Measurements from ENCODE around the gene PDE9A.

The PDE9A gene

DNA sequence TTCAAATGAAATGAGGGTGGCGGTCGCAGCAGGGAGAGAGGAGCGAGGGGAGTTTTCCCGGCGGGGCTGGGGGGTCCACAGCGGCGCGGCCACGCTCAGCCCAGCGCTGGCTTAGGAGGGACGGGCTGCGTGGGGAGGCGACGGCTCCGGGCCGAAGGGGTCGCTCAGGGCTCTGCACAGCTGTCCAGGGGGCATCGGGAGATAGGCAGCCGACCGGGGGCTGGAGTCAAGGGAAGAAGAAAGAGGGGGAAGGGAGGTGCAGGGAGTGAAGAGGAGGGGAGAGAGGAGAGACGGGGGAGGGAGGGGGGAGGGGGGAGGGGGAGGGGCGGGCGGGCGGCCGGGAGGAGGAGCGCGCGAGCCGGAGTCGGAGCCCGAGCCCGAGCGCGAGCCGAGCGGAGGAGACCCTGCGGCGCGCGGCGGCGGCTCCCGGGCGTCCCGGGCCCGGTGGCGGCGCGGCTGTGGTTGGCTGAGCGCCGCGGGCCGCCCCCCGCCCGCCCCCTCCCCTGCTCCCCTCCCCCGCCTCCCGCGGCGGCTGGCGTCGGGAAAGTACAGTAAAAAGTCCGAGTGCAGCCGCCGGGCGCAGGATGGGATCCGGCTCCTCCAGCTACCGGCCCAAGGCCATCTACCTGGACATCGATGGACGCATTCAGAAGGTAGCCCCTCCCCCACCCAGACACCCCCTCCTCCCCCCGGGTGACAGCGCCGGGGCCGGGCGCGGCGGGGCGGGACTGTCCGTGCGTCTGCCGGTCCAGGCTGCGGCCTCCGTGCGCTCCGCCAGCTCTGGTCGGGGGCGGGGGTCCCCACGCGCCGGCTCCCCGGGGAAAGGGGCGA lies at the start of gene PDE9A:
Gene PDE9A, plus strand, starts transcription at position 391 of the 831 bp plus-strand sequence. Its CDS starts 194 bp downstream, at position 585.
- DNase-seq (ENCODE audit: low read depth, low spot score): no peak
- WGBS (ENCODE audit: insufficient coverage, insufficient read length): no CpG with 5 or more reads among the region's 91 CpGs
- no peak within 1 kb of the TSS for H3K27ac ChIP-seq (ENCODE audit: low read length)
- no peaks in the 10 kb centered on the region for H3K27me3 ChIP-seq (ENCODE audit: control insufficient read depth, insufficient read depth, low read length)
- H3K9me3 ChIP-seq (ENCODE audit: control insufficient read depth, insufficient read depth, low read length): no peaks in the 10 kb centered on the region
- H3K36me3 ChIP-seq (ENCODE audit: control insufficient read depth, insufficient read depth, low read length): no peaks in the 10 kb centered on the region
- H3K4me1 ChIP-seq (ENCODE audit: control insufficient read depth, insufficient read depth, low read length): peaks cover 18% of the 10 kb centered on the region
- H3K4me3 ChIP-seq (ENCODE audit: low read length): peak within 1 kb of the TSS; percentile 53; the same call in 1 of the 2 replicates

DNA sequence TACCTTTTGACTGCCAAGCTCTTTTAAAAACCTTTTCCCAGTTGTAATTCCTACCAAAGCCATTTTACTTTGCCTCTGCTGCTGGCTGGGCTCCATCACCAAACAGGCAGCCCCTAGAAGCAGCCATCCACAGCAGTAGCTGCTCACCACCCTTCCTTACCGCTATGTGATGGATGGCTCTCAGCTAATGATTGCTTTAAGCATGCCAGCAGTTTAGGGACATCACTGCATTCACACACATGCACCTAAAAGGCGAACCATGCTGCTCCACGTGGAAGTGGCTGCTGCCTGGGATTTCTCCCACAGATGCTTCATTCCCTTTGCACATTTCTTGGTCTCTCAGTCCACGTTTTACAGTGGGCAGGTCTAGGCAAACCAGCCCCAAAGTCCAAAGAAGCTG lies 46.3 kb upstream of the PDE9A start:
- Histone ChIP-seq H3K4me1 (ENCODE audit: control insufficient read depth, insufficient read depth, low read length) (no peaks in the 10 kb centered on the region), H3K9me3 (ENCODE audit: control insufficient read depth, insufficient read depth, low read length) (no peaks in the 10 kb centered on the region), H3K27me3 (ENCODE audit: control insufficient read depth, insufficient read depth, low read length) (no peaks in the 10 kb centered on the region), H3K36me3 (ENCODE audit: control insufficient read depth, insufficient read depth, low read length) (no peaks in the 10 kb centered on the region), H3K27ac (ENCODE audit: low read length) (no peak overlapping the region), H3K4me3 (ENCODE audit: low read length) (no peak overlapping the region)
- no peak for DNase-seq (ENCODE audit: low read depth, low spot score)
- WGBS (ENCODE audit: insufficient coverage, insufficient read length): no CpG with 5 or more reads among the region's 4 CpGs

DNA sequence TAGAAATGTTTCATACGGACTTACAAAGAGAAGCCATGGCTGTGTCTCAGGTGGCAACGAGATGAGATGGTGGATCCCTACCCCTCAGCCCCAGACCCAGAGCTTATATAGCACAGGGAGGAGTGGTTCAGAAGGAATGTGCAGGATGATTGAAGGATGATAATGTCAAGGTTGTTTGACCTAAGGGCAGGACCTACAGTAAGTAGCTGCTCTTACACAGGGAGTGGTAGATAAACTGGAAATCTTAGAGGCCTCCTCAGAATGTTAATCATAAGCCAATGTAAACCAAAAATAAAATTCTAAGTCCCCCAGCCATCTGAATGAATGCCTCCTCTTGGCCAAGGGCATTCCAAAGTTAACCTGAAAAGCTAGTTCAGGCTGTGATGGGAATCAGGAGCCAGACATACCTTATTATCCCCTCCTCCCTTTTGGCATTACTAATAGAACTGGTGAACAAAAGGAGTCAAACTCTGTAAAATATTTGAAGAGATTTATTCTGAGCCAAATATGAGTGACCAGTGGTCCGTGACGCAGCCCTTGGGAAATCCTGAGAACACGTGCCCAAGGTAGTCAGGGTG lies 45.8 kb upstream of the PDE9A start:
- Histone ChIP-seq H3K27ac (ENCODE audit: low read length) (no peak overlapping the region), H3K27me3 (ENCODE audit: control insufficient read depth, insufficient read depth, low read length) (no peaks in the 10 kb centered on the region), H3K4me3 (ENCODE audit: low read length) (no peak overlapping the region), H3K9me3 (ENCODE audit: control insufficient read depth, insufficient read depth, low read length) (no peaks in the 10 kb centered on the region), H3K4me1 (ENCODE audit: control insufficient read depth, insufficient read depth, low read length) (no peaks in the 10 kb centered on the region), H3K36me3 (ENCODE audit: control insufficient read depth, insufficient read depth, low read length) (no peaks in the 10 kb centered on the region)
- DNase-seq (ENCODE audit: low read depth, low spot score): no peak
- WGBS (ENCODE audit: insufficient coverage, insufficient read length): no CpG with 5 or more reads among the region's 5 CpGs

DNA sequence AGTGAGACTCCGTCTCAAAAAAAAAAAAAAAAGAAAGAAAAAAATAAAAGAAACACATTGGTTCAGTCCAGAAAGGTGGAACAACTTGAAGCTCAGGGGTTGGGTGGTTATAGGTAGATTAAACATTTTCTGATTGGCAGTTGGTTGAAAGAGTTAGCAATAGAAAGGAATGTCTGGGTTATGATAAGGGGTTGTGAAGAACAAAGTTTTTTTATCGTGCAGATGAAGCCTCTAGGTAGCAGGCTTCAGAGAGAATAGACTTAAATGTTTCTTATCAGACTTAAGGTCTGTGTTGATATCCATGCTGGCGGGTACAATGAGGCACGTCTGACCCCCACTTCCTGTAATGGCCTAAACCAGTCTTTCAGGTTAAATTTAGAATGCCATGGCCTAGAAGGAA lies 45.0 kb upstream of the PDE9A start:
- no peak overlapping the region for H3K27ac ChIP-seq (ENCODE audit: low read length)
- H3K4me3 ChIP-seq (ENCODE audit: low read length): no peak overlapping the region
- DNase-seq (ENCODE audit: low read depth, low spot score): no peak
- no peaks in the 10 kb centered on the region for H3K36me3 ChIP-seq (ENCODE audit: control insufficient read depth, insufficient read depth, low read length)
- no CpG with 5 or more reads among the region's 4 CpGs for WGBS (ENCODE audit: insufficient coverage, insufficient read length)
- H3K4me1 ChIP-seq (ENCODE audit: control insufficient read depth, insufficient read depth, low read length): no peaks in the 10 kb centered on the region
- no peaks in the 10 kb centered on the region for H3K27me3 ChIP-seq (ENCODE audit: control insufficient read depth, insufficient read depth, low read length)
- no peaks in the 10 kb centered on the region for H3K9me3 ChIP-seq (ENCODE audit: control insufficient read depth, insufficient read depth, low read length)

DNA sequence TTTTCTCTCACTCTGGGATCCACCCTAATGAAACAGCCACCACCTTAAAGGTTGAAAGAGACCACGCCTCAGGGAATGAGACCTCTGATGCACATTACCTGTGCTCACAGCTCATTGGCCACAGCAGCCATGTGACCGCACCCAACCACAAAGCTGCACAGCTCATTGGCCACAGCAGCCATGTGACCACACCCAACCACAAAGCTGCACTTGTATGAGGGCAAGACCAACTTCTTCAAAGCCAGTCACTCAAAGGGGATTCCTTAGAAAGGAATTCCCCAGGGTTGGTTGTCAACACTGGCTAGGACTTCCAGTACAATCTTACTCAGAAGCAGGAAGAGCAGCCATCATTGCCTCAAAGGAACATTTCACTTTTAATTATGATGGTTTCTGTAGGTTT lies 43.6 kb upstream of the PDE9A start:
- Histone ChIP-seq H3K36me3 (ENCODE audit: control insufficient read depth, insufficient read depth, low read length) (no peaks in the 10 kb centered on the region), H3K9me3 (ENCODE audit: control insufficient read depth, insufficient read depth, low read length) (no peaks in the 10 kb centered on the region), H3K4me3 (ENCODE audit: low read length) (no peak overlapping the region), H3K27me3 (ENCODE audit: control insufficient read depth, insufficient read depth, low read length) (no peaks in the 10 kb centered on the region), H3K4me1 (ENCODE audit: control insufficient read depth, insufficient read depth, low read length) (no peaks in the 10 kb centered on the region; the same call in 1 of the 2 replicates), H3K27ac (ENCODE audit: low read length) (no peak overlapping the region)
- DNase-seq (ENCODE audit: low read depth, low spot score): no peak
- WGBS (ENCODE audit: insufficient coverage, insufficient read length): no CpG with 5 or more reads among the region's 2 CpGs

DNA sequence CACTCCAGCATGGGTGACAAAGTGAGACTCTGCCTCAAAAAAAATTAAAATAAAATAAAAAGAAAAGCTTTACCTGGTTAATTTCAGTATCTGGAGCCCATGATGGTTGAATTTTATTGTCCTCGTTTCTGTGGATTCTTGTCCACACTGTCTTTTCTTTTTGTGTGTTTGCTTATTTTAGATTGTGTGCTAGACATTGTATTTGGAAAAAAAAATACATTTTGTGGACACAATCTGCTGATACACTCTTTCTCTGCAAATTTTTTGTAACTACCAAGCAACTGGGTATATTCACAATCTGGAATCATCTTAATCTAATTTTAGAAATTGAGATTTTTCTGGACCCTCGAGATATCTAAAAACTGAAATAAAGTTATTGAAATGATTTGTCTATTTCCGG lies 41.6 kb upstream of the PDE9A start:
- no peaks in the 10 kb centered on the region for H3K27me3 ChIP-seq (ENCODE audit: control insufficient read depth, insufficient read depth, low read length)
- no CpG with 5 or more reads among the region's 3 CpGs for WGBS (ENCODE audit: insufficient coverage, insufficient read length)
- no peaks in the 10 kb centered on the region for H3K36me3 ChIP-seq (ENCODE audit: control insufficient read depth, insufficient read depth, low read length)
- H3K27ac ChIP-seq (ENCODE audit: low read length): no peak overlapping the region
- no peaks in the 10 kb centered on the region; the same call in none of the 2 replicates for H3K4me1 ChIP-seq (ENCODE audit: control insufficient read depth, insufficient read depth, low read length)
- no peak for DNase-seq (ENCODE audit: low read depth, low spot score)
- H3K9me3 ChIP-seq (ENCODE audit: control insufficient read depth, insufficient read depth, low read length): no peaks in the 10 kb centered on the region
- no peak overlapping the region for H3K4me3 ChIP-seq (ENCODE audit: low read length)

DNA sequence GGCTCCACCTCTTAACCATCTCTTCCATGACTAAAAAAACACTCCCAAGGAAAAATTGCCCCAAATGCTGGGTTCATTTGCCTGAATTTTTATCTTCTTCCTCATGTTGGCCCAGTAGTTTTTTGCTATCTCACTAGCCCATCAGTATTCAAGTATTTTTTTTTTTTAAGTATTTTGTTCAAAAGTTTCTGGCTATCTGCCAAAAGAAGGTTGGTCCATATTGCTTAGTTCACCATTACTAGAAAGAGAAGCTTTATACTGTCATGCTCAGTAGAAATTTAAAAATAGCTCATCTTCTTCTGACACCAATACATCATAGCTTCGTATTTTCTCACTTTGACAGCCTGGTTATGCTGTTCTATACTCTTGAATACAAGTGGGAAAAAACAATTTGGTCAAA lies 41.0 kb upstream of the PDE9A start:
- no peak for DNase-seq (ENCODE audit: low read depth, low spot score)
- no CpG with 5 or more reads among the region's 1 CpG for WGBS (ENCODE audit: insufficient coverage, insufficient read length)
- Histone ChIP-seq H3K4me1 (ENCODE audit: control insufficient read depth, insufficient read depth, low read length) (no peaks in the 10 kb centered on the region; the same call in none of the 2 replicates), H3K9me3 (ENCODE audit: control insufficient read depth, insufficient read depth, low read length) (no peaks in the 10 kb centered on the region), H3K4me3 (ENCODE audit: low read length) (no peak overlapping the region), H3K27ac (ENCODE audit: low read length) (no peak overlapping the region), H3K27me3 (ENCODE audit: control insufficient read depth, insufficient read depth, low read length) (no peaks in the 10 kb centered on the region), H3K36me3 (ENCODE audit: control insufficient read depth, insufficient read depth, low read length) (no peaks in the 10 kb centered on the region)

DNA sequence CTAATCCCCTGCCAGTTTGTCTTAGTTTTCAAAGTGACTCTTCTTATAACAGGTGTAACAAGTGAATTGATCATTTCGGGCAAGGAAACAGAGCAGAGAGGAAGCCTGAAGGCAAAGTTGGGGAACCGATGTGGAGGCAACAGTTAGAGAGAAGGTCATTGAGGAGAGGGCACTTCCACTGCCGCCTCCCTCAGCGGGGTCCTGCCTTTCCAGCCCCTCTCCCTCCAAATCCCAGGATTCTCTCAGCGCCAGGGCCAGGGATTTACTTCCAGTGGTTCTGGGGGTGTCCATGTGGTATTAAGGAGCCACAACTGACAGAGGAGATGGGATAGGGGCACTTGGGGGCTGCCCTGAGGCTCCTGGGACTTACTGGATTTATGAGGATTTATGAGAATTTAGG lies 39.7 kb upstream of the PDE9A start:
- no peak for DNase-seq (ENCODE audit: low read depth, low spot score)
- no peak overlapping the region for H3K4me3 ChIP-seq (ENCODE audit: low read length)
- no CpG with 5 or more reads among the region's 5 CpGs for WGBS (ENCODE audit: insufficient coverage, insufficient read length)
- H3K27me3 ChIP-seq (ENCODE audit: control insufficient read depth, insufficient read depth, low read length): no peaks in the 10 kb centered on the region
- no peaks in the 10 kb centered on the region for H3K9me3 ChIP-seq (ENCODE audit: control insufficient read depth, insufficient read depth, low read length)
- no peak overlapping the region for H3K27ac ChIP-seq (ENCODE audit: low read length)
- H3K36me3 ChIP-seq (ENCODE audit: control insufficient read depth, insufficient read depth, low read length): no peaks in the 10 kb centered on the region
- H3K4me1 ChIP-seq (ENCODE audit: control insufficient read depth, insufficient read depth, low read length): no peaks in the 10 kb centered on the region; the same call in none of the 2 replicates

DNA sequence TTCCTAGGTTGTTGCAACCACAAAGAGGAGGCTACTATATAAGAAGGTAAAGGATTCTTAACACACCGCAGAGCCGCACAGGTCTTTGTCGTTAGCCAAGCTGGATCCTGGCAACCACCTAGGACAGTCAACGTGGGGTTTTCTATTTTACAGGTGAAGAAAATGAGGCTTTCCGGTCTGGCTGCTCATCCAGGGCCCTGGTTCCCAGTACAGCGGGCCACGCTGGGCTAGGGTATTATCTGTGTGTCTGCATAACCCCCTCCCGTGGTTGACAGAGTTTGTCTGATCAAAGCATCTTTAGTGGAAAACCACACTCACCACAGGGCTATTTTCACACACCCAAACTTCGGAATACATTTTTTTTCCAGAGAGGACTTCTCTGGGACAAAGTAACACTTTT lies 39.0 kb upstream of the PDE9A start:
- Histone ChIP-seq H3K27ac (ENCODE audit: low read length) (no peak overlapping the region), H3K27me3 (ENCODE audit: control insufficient read depth, insufficient read depth, low read length) (no peaks in the 10 kb centered on the region)
- WGBS (ENCODE audit: insufficient coverage, insufficient read length): no CpG with 5 or more reads among the region's 9 CpGs

DNA sequence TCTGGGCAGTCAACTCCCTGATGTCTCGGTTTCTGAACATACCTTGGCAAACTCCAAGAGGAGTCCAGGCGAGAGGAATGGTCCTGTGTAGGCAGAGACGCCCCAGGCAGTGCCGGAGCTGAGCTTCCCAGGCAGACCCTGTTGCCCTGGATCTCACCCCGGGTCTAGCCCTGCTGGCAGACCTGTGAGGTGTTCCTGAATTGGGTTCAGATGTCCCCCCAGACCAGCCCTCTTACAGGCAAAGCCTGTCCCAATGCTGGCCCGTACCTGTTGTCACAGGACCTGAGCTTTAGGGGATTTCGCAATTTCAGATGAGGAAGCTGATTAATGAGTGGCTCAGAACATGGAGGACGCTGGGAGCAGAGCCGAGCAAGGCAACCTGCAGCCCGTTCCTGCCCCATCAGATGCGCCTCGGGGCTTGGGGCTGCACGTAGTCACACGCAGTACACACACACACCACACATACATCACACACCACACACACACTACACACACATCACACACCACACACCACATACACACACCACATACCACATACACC lies 38.5 kb upstream of the PDE9A start:
- Histone ChIP-seq H3K27ac (ENCODE audit: low read length) (no peak overlapping the region), H3K4me1 (ENCODE audit: control insufficient read depth, insufficient read depth, low read length) (no peaks in the 10 kb centered on the region; the same call in none of the 2 replicates), H3K36me3 (ENCODE audit: control insufficient read depth, insufficient read depth, low read length) (no peaks in the 10 kb centered on the region), H3K9me3 (ENCODE audit: control insufficient read depth, insufficient read depth, low read length) (no peaks in the 10 kb centered on the region), H3K4me3 (ENCODE audit: low read length) (no peak overlapping the region), H3K27me3 (ENCODE audit: control insufficient read depth, insufficient read depth, low read length) (no peaks in the 10 kb centered on the region)
- WGBS (ENCODE audit: insufficient coverage, insufficient read length): no CpG with 5 or more reads among the region's 14 CpGs
- DNase-seq (ENCODE audit: low read depth, low spot score): no peak

More for the DNA sequence above, 39.0 kb upstream of the PDE9A start:
- Histone ChIP-seq H3K4me1 (ENCODE audit: control insufficient read depth, insufficient read depth, low read length) (no peaks in the 10 kb centered on the region; the same call in none of the 2 replicates), H3K36me3 (ENCODE audit: control insufficient read depth, insufficient read depth, low read length) (no peaks in the 10 kb centered on the region), H3K4me3 (ENCODE audit: low read length) (no peak overlapping the region), H3K9me3 (ENCODE audit: control insufficient read depth, insufficient read depth, low read length) (no peaks in the 10 kb centered on the region)
- no peak for DNase-seq (ENCODE audit: low read depth, low spot score)

Data from iPS DF 6.9 (cell line).